Breast epithelium (tissue), 3 donors: ENCODE measurements around the gene MFN1.

ENCODE experiments used
- POLR2AphosphoS5 ChIP-seq, 3 donors: sonication (generic); formaldehyde crosslinking; IDR thresholded peaks; one replicate each; pipeline ENCODE4 v1.6.1; 2017; ENCODE audit warnings: antibody characterized with exemption in 3 of 3
- TF ChIP-seq, protein P1 (sequence below), 3 donors: fragments of 450-650 bp; IDR thresholded peaks; one replicate each; pipeline ENCODE4 v1.5.1; 2016 to 2017; ENCODE audit warnings: antibody characterized with exemption in 3 of 3, mild to moderate bottlenecking in 3 of 3, moderate library complexity in 3 of 3

DNA sequence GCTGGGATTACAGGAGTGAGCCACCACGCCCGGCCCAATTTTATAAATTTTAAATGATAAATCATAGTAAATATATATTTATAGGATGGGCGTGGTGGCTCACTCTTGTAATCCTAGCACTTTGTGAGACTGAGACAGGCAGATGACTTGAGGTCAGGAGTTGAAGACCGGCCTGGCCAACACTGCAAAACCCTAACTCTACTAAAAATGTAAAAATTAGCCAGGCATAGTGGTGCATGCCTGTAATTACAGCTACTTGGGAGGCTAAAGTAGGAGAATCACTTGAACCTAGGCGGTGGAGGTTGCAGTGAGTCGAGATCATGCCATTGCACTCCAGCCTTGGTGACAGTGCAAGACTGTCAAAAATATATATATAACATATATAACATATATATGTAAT, 26.4 kb downstream of the MFN1 start:
- TF ChIP-seq, protein P1, sequence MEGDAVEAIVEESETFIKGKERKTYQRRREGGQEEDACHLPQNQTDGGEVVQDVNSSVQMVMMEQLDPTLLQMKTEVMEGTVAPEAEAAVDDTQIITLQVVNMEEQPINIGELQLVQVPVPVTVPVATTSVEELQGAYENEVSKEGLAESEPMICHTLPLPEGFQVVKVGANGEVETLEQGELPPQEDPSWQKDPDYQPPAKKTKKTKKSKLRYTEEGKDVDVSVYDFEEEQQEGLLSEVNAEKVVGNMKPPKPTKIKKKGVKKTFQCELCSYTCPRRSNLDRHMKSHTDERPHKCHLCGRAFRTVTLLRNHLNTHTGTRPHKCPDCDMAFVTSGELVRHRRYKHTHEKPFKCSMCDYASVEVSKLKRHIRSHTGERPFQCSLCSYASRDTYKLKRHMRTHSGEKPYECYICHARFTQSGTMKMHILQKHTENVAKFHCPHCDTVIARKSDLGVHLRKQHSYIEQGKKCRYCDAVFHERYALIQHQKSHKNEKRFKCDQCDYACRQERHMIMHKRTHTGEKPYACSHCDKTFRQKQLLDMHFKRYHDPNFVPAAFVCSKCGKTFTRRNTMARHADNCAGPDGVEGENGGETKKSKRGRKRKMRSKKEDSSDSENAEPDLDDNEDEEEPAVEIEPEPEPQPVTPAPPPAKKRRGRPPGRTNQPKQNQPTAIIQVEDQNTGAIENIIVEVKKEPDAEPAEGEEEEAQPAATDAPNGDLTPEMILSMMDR (IDR thresholded peaks at IDR 0.05) = no peak
- no peak for TF ChIP-seq POLR2AphosphoS5 (IDR thresholded peaks at IDR 0.05)
